Articular chondrocyte of knee joint (primary cell): ENCODE measurements around the gene AMER2. TPM values are rescaled to one million over a fixed set of nuclear protein-coding genes. Genes with fewer than 3 reads are reported as not detected.

ENCODE experiments used
- small RNA-seq: library from RNA; depleted of rRNA; stranded (forward); fragments of <200 nt; gene quantifications from one replicate; pipeline ENCODE3, GENCODE V24; 2012
- total RNA-seq: library from RNA; depleted of rRNA; stranded (reverse); fragments of >200 nt; gene quantifications from 2 replicates; pipeline ENCODE4 v1.2.3, GENCODE V29; 2012

The AMER2 gene
- not detected in 2 replicates for total RNA-seq

GRCh38 chr13:25171517-25172302 lies at the start of gene AMER2:
AMER2 (minus strand) TSS chr13:25172288; CDS start chr13:25171619, 669 bp downstream.

Small RNA genes within 50 kb of the gene (small RNA-seq; reads per million reads assigned to genes)
- not detected for gene AL359757.1
- gene AL359757.2 = not detected

Other genes with a start within 250 kb of the AMER2 start
- 0.39 and 0.43 TPM in 2 replicates for gene PABPC3, start 76.2 kb downstream of the AMER2 start, total RNA-seq
- gene MTMR6, start 115.2 kb upstream of the AMER2 start, total RNA-seq = 32.9 and 33.1 TPM in 2 replicates
- 51.8 and 52.5 TPM in 2 replicates for gene NUP58, start 129.3 kb upstream of the AMER2 start, total RNA-seq
- gene ATP8A2, start 199.7 kb upstream of the AMER2 start, total RNA-seq = 0.11 and 0.13 TPM in 2 replicates